Tibial artery (tissue), 4 donors: Measurements from ENCODE around the gene GLI3.
A peak's percentile ranks its signal among the peaks of the same experiment; 100 is the strongest.

Experiments used
- DNase-seq, 2 donors: peaks; one replicate each; pipeline ENCODE4 v3.0.0-alpha.2; 2019
- H3K27ac ChIP-seq, 2 donors: fragments of 200-600 bp; sonication (generic) in 1 of 2; 1 replicate in 1 of 2; 2 replicates in 1 of 2; pipeline ENCODE4 v1.5.1; 2018 to 2019; ENCODE audit warnings: mild to moderate bottlenecking in 1 of 2
- H3K27me3 ChIP-seq, 2 donors: fragments of 200-600 bp; sonication (generic) in 1 of 2; one replicate each; pipeline versions ENCODE4 v1.5.1 to v1.6.0; 2016 to 2019
- H3K36me3 ChIP-seq, 3 donors: fragments of 200-600 bp; sonication (generic) in 2 of 3; one replicate each; pipeline ENCODE4 v1.5.1; 2016 to 2019; ENCODE audit warnings: mild to moderate bottlenecking in 2 of 3
- H3K4me1 ChIP-seq, 4 donors: fragments of 200-600 bp; sonication (generic) in 2 of 4; 1 replicate in 3 of 4; 2 replicates in 1 of 4; pipeline ENCODE4 v1.5.1; 2016 to 2019
- H3K4me3 ChIP-seq, 2 donors: fragments of 200-600 bp; sonication (generic) in 1 of 2; 1 replicate in 1 of 2; 2 replicates in 1 of 2; pipeline ENCODE4 v1.5.1; 2018 to 2019; ENCODE audit warnings: mild to moderate bottlenecking in 2 of 2
- H3K9me3 ChIP-seq, 3 donors: fragments of 200-600 bp; sonication (generic) in 1 of 3; one replicate each; pipeline ENCODE4 v1.5.1; 2016 to 2019
- intact Hi-C: fragments of 100-400 bp; cut with DNase I; formaldehyde crosslinking; loops from one replicate; pipeline ENCODE4 v1.15.0; 2023; ENCODE audit warnings: low total_unique reads
- TF ChIP-seq, protein P1 (sequence below), 2 experiments: fragments of 200-600 bp in 1 of 2; fragments of 450-650 bp in 1 of 2; IDR thresholded peaks; one replicate each; pipeline ENCODE4 v1.5.1; 2017 to 2019; ENCODE audit warnings: antibody characterized with exemption in 2 of 2, mild to moderate bottlenecking in 1 of 2, moderate library complexity in 1 of 2

Gene GLI3

DNA sequence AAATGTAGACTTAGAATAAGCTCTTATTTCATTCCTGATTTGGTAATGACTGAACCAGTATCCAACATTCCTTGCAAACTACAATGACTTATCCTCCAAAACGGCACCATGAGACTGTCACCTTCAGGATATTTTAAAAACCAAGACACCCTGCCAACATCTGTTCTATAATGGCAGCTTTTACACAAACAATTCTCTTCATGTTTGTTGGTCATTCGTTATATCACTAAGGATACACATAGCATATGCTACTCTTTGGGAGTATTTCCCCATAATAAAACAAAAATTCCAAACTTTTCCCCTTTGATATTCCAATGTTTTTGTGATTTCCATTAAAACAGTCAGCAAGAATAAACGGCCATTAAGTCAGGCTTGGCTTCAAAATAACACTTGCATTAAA lies 215.4 kb downstream of the GLI3 start:
- H3K4me1 ChIP-seq = no peaks in the 10 kb centered on the region
- no peak overlapping the region for H3K27ac ChIP-seq
- H3K36me3 ChIP-seq = peaks cover 0 to 50% (median 28%) of the 10 kb centered on the region in 3 donors
- DNase-seq = no peak
- no peaks in the 10 kb centered on the region for H3K9me3 ChIP-seq
- intact Hi-C loops = no loop called here
- TF ChIP-seq, protein P1, sequence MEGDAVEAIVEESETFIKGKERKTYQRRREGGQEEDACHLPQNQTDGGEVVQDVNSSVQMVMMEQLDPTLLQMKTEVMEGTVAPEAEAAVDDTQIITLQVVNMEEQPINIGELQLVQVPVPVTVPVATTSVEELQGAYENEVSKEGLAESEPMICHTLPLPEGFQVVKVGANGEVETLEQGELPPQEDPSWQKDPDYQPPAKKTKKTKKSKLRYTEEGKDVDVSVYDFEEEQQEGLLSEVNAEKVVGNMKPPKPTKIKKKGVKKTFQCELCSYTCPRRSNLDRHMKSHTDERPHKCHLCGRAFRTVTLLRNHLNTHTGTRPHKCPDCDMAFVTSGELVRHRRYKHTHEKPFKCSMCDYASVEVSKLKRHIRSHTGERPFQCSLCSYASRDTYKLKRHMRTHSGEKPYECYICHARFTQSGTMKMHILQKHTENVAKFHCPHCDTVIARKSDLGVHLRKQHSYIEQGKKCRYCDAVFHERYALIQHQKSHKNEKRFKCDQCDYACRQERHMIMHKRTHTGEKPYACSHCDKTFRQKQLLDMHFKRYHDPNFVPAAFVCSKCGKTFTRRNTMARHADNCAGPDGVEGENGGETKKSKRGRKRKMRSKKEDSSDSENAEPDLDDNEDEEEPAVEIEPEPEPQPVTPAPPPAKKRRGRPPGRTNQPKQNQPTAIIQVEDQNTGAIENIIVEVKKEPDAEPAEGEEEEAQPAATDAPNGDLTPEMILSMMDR (IDR thresholded peaks at IDR 0.05) = no peak
- H3K27me3 ChIP-seq = no peaks in the 10 kb centered on the region
- H3K4me3 ChIP-seq = no peak overlapping the region

DNA sequence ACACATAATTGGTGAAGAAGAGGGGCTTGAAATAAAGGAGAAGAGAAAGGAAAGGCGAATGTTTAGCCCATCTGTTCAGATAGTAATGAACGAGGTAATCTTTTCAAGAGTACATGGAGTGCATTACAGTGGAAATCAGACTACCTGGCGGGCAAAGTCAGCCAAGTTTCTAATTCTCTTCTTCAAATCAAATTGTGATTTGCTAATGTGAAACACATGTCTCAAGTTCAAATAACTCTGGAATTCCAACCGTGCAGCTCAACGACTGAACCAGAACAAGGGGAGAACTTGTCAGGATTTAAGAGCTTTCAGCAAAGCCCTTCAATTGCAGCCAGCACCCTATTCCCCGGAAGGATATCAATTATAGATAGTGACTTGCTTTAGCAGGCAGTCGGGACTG lies 216.9 kb downstream of the GLI3 start:
- intact Hi-C loops = no loop called here
- DNase-seq = no peak
- no peaks in the 10 kb centered on the region for H3K4me1 ChIP-seq
- H3K36me3 ChIP-seq = peaks cover 5 to 43% (median 24%) of the 10 kb centered on the region in 3 donors
- no peaks in the 10 kb centered on the region for H3K9me3 ChIP-seq
- TF ChIP-seq, protein P1 (IDR thresholded peaks at IDR 0.05) = no peak
- no peak overlapping the region for H3K27ac ChIP-seq
- H3K4me3 ChIP-seq = no peak overlapping the region
- no peaks in the 10 kb centered on the region for H3K27me3 ChIP-seq

DNA sequence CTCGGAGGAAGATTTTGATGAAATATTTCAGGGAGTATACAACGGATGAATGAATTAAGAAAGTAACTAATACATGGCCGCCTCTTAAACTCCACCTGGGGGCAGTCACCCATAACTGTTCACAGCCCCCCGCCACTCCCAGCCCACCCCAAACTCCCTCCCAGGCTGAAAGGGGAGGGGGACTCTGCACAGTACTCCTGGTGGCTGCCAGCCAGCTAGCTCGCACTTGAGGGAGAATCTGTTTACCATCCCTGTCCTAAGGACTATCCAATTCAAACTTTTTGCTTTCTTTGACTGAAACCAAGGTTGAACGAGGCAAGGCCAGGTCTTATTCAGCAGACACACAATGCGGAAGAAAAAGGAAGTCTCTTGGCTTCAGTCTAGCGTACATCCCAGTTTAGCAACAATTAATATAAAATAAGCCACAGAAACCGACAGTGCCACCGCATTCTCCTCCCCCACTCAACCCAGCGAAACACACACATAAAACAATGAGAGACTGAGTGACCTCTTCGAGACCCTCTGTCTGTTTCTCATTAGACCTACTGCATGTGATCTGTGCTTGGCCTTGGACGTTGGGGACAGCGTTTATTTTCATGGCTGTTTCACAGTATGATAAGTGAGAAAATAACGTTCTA lies 219.5 kb downstream of the GLI3 start:
- H3K27ac ChIP-seq = no peak overlapping the region
- H3K4me3 ChIP-seq = no peak overlapping the region
- H3K36me3 ChIP-seq = peaks cover 10 to 37% (median 24%) of the 10 kb centered on the region in 3 donors
- no peak for DNase-seq
- TF ChIP-seq, protein P1 (IDR thresholded peaks at IDR 0.05) = no peak
- no peaks in the 10 kb centered on the region for H3K4me1 ChIP-seq
- peaks cover 0 to 11% (median 8%) of the 10 kb centered on the region in 3 donors for H3K9me3 ChIP-seq
- H3K27me3 ChIP-seq = no peaks in the 10 kb centered on the region
- intact Hi-C loops = no loop called here

DNA sequence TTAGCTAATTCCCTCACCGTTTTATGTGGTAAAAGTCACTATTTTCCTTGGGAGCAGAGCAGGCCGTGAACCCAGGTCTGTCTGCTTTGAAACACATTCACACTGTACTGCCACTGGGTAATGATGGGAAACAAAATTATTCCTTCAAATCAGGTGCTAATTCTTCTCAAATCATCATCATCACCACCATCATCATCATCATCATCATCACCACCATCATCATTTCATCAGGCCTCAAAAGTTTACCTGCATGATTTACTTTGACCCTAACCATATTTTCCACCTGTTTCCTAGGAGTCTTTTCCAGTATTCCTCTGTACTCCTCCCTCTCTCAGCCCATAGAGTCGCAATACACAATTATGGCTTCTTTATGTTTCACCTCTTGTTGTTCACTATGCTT lies 220.5 kb downstream of the GLI3 start:
- intact Hi-C loops = no loop called here
- Histone ChIP-seq H3K27me3 (no peaks in the 10 kb centered on the region), H3K27ac (no peak overlapping the region), H3K36me3 (peaks cover 10 to 37% (median 19%) of the 10 kb centered on the region in 3 donors), H3K9me3 (peaks cover 0 to 11% (median 8%) of the 10 kb centered on the region in 3 donors), H3K4me1 (no peaks in the 10 kb centered on the region), H3K4me3 (no peak overlapping the region)
- TF ChIP-seq, protein P1 (IDR thresholded peaks at IDR 0.05) = no peak
- no peak for DNase-seq

DNA sequence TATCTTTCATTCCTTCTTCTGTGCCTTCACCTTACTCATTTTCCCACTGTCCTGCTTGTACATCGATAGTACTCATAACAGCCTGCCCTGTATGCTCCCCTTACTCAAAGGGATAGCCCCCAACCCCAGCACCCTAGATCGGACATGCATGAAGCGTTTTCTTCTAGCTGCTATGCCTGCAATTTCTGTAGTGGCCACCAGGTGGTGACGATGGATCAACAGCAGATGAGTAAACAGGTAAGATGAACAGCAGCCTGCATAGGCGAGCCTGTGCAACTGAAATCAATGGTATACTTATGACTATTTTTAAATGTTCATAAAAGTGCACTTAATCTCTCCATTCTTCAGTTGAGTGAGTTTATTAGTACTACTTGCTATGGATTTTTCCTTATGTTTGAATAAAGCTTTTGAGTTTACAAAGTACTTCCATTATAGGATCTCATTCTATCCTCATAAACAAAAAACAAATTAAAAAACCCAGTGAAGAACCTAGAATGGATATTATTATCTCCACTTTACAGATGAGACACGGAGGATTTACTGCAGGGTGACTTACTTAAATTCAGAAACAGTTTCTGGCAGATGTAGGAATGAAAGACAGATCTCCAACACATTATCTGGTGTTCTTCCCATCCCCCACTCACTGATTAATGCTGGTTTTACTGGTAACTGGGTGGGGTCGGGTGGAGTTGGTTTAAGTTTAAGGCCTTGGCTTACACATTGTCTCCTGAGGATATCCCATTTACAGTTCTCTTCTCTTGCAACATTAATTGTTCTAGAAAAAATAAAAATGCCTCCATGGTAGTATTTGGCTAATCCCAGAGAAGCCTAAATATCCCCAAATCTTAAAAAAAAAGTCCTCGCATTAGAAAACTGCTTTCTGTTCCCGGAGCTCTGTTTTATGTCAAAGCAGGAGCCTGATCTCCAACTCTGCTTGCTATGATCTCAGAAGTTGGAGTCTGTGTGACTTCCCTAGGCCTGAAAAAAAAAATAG lies 222.1 kb downstream of the GLI3 start:
- Histone ChIP-seq H3K4me1 (no peaks in the 10 kb centered on the region), H3K27ac (no peak overlapping the region), H3K9me3 (peaks cover 0 to 11% (median 8%) of the 10 kb centered on the region in 3 donors), H3K4me3 (no peak overlapping the region), H3K36me3 (peaks cover 10 to 37% (median 24%) of the 10 kb centered on the region in 3 donors), H3K27me3 (no peaks in the 10 kb centered on the region)
- no peak for DNase-seq
- intact Hi-C loops = no loop called here
- TF ChIP-seq, protein P1 (IDR thresholded peaks at IDR 0.05) = peak; percentile 41 to 42
